ENCODE results near the gene HIGD2B. TPM values are rescaled to one million over a fixed set of nuclear protein-coding genes. Genes with fewer than 3 reads are reported as not detected.

The HIGD2B gene
- total and polyA plus RNA-seq, 9 of the 15 experiments (the other 6 are each of a cell fraction or from before 2014, with no cell fraction given): 0.04 to 0.18 (median 0.14) TPM; not detected in 6

GRCh38 chr15:72685925-72686794, at the start of gene HIGD2B, which contains the start of gene BBS4 (continued):
- TF ChIP-seq NKRF (IDR thresholded peaks at IDR 0.05; ENCODE audit: borderline replicate concordance): peak; percentile 60; the same call in 1 of the 2 replicates
- TF ChIP-seq SMARCE1 (IDR thresholded peaks at IDR 0.05): 0 out of 2 replicates have a peak, but pooled peaks have one; percentile 37
- TF ChIP-seq HNRNPLL (IDR thresholded peaks at IDR 0.05; ENCODE audit: low read depth, low read length, poor library complexity, severe bottlenecking): peak; percentile 52
- 0 out of 2 replicates have a peak, but pooled peaks have one; percentile 54 for TF ChIP-seq CHD2 (IDR thresholded peaks at IDR 0.05; ENCODE audit: low read depth, low read length)
- peak in 1 of 2 experiments; percentile 87; a peak in 2 of 4 replicates for TF ChIP-seq NONO (IDR thresholded peaks at IDR 0.05; ENCODE audit: low read depth in 2 of 2, low read length in 1 of 2)
- TF ChIP-seq RBM17 (IDR thresholded peaks at IDR 0.05; ENCODE audit: borderline replicate concordance, low read depth, low read length): no peak
- no peak for TF ChIP-seq RB1 (IDR thresholded peaks at IDR 0.05; ENCODE audit: low read depth)
- no peak for TF ChIP-seq HNRNPUL1 (IDR thresholded peaks at IDR 0.05; ENCODE audit: low read length)
- no peak for TF ChIP-seq RNF219 (CRISPR knock-in tag; IDR thresholded peaks at IDR 0.05)
- TF ChIP-seq JUND (IDR thresholded peaks at IDR 0.05; ENCODE audit: borderline replicate concordance, low read depth, low read length): peak; percentile 60
- 0 out of 3 replicates have a peak, but pooled peaks have one; percentile 6 for TF ChIP-seq JUND (tag; IDR thresholded peaks at IDR 0.05; ENCODE audit: borderline replicate concordance, low read depth, low read length)
- TF ChIP-seq ATF6 (CRISPR knock-in tag; IDR thresholded peaks at IDR 0.05): peak; percentile 48; the same call in 1 of the 2 replicates
- TF ChIP-seq ZNF780A (CRISPR knock-in tag; IDR thresholded peaks at IDR 0.05): no peak
- no peak for TF ChIP-seq SLC30A9 (CRISPR knock-in tag; IDR thresholded peaks at IDR 0.05)
- TF ChIP-seq ZNF75A (CRISPR knock-in tag; IDR thresholded peaks at IDR 0.05): no peak
- TF ChIP-seq KDM5B (IDR thresholded peaks at IDR 0.05; ENCODE audit: insufficient replicate concordance, low read depth, low read length): peak; percentile 85
- no peak for TF ChIP-seq ZNF444 (CRISPR knock-in tag; IDR thresholded peaks at IDR 0.05)
- TF ChIP-seq ATF4 (CRISPR knock-in tag; IDR thresholded peaks at IDR 0.05): no peak
- TF ChIP-seq CHCHD3 (CRISPR knock-in tag; IDR thresholded peaks at IDR 0.05): no peak
- TF ChIP-seq SNIP1 (IDR thresholded peaks at IDR 0.05; ENCODE audit: low read depth): no peak
- no peak for TF ChIP-seq STAG1 (CRISPR knock-in tag; IDR thresholded peaks at IDR 0.05; ENCODE audit: borderline replicate concordance)

All from K562 (cell line).